ENCODE measurements around the gene SORCS2. TPM values are rescaled to one million over a fixed set of nuclear protein-coding genes. Genes with fewer than 3 reads are reported as not detected.

The SORCS2 gene
- total RNA-seq, 1 experiment from 2014 or later, result 0.06 TPM

DNA sequence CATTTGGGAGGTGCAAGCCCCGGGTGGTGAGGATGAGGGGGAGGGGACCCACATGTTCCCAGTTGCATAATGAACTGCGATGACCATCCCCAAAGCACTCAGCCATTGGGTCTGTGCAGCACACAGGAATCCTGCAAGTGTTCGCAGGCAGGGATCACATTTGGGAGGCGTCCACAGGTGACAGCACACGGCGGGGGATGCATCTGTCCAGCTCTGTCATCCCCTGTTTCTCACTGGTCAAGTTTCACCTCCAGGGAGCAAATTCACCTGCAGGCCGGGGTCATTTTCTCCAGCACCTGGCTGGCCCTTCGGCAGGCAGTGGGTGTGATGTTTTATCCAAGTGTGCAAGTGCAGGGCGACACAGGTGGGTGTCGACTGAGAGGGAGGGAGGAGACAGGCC is 33.3 kb upstream of the SORCS2 start:
- no TSS peak for BruUV-seq (replicated peaks)
- intact Hi-C loops (cut with micrococcal nuclease; ENCODE audit: unreplicated experiment), result no loop called here
- Histone ChIP-seq H3K9me3 (ENCODE audit: low read depth, low read length, poor library complexity, severe bottlenecking) (no peaks in the 10 kb centered on the region), H3K4me1 (ENCODE audit: insufficient read depth, low read length, poor library complexity, severe bottlenecking) (no peaks in the 10 kb centered on the region), H3K4me3 (ENCODE audit: low read depth, low read length, poor library complexity, severe bottlenecking) (no peak overlapping the region), H3K27ac (ENCODE audit: low read depth, low read length, poor library complexity, severe bottlenecking) (no peak overlapping the region), H3K36me3 (ENCODE audit: insufficient read depth, low read length, poor library complexity, severe bottlenecking) (no peaks in the 10 kb centered on the region), H3K27me3 (replicated peaks; ENCODE audit: insufficient read depth, low read depth, low read length, poor library complexity) (no peaks in the 10 kb centered on the region)
- DNase-seq (ENCODE audit: low spot score), result no peak
- TF ChIP-seq, protein P1, sequence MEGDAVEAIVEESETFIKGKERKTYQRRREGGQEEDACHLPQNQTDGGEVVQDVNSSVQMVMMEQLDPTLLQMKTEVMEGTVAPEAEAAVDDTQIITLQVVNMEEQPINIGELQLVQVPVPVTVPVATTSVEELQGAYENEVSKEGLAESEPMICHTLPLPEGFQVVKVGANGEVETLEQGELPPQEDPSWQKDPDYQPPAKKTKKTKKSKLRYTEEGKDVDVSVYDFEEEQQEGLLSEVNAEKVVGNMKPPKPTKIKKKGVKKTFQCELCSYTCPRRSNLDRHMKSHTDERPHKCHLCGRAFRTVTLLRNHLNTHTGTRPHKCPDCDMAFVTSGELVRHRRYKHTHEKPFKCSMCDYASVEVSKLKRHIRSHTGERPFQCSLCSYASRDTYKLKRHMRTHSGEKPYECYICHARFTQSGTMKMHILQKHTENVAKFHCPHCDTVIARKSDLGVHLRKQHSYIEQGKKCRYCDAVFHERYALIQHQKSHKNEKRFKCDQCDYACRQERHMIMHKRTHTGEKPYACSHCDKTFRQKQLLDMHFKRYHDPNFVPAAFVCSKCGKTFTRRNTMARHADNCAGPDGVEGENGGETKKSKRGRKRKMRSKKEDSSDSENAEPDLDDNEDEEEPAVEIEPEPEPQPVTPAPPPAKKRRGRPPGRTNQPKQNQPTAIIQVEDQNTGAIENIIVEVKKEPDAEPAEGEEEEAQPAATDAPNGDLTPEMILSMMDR (conservative IDR thresholded peaks at IDR 0.05; ENCODE audit: low read depth, low read length), result no peak
- no peak for TF ChIP-seq EZH2 (IDR thresholded peaks at IDR 0.05; ENCODE audit: borderline replicate concordance, low read depth, low read length, poor library complexity, severe bottlenecking)
- ChIA-PET POLR2A (ENCODE audit: low non-redundant PET) (no interaction called here), CTCF (no interaction called here)

DNA sequence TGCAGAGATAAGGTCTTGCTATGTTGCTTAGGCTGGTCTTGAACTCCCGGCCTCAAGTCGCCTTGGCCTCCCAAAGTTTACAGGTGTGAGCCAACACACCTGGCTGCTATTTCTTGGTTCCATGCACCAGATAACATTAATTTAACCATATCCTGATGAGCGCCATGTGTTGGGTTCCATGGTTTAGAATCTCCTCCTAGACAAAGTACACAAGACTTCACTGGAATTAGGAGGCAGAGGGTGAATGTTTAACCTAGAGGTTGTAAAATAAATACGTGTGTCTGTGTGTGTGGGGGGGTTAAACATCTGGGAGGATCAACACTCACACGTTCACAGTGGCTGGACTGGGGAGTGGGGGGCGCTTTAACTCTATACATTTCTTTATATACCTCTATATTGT is 32.4 kb upstream of the SORCS2 start:
- no peaks in the 10 kb centered on the region for H3K9me3 ChIP-seq (ENCODE audit: low read depth, low read length, poor library complexity, severe bottlenecking)
- no peaks in the 10 kb centered on the region for H3K36me3 ChIP-seq (ENCODE audit: insufficient read depth, low read length, poor library complexity, severe bottlenecking)
- no peaks in the 10 kb centered on the region for H3K4me1 ChIP-seq (ENCODE audit: insufficient read depth, low read length, poor library complexity, severe bottlenecking)
- POLR2A ChIA-PET (ENCODE audit: low non-redundant PET), result no interaction called here
- CTCF ChIA-PET, result no interaction called here
- no peak overlapping the region for H3K27ac ChIP-seq (ENCODE audit: low read depth, low read length, poor library complexity, severe bottlenecking)
- TF ChIP-seq, protein P1 (conservative IDR thresholded peaks at IDR 0.05; ENCODE audit: low read depth, low read length), result no peak
- no peak for TF ChIP-seq EZH2 (IDR thresholded peaks at IDR 0.05; ENCODE audit: borderline replicate concordance, low read depth, low read length, poor library complexity, severe bottlenecking)
- no peak for DNase-seq (ENCODE audit: low spot score)
- H3K27me3 ChIP-seq (replicated peaks; ENCODE audit: insufficient read depth, low read depth, low read length, poor library complexity), result no peaks in the 10 kb centered on the region
- intact Hi-C loops (cut with micrococcal nuclease; ENCODE audit: unreplicated experiment), result no loop called here
- H3K4me3 ChIP-seq (ENCODE audit: low read depth, low read length, poor library complexity, severe bottlenecking), result no peak overlapping the region
- no TSS peak for BruUV-seq (replicated peaks)

DNA sequence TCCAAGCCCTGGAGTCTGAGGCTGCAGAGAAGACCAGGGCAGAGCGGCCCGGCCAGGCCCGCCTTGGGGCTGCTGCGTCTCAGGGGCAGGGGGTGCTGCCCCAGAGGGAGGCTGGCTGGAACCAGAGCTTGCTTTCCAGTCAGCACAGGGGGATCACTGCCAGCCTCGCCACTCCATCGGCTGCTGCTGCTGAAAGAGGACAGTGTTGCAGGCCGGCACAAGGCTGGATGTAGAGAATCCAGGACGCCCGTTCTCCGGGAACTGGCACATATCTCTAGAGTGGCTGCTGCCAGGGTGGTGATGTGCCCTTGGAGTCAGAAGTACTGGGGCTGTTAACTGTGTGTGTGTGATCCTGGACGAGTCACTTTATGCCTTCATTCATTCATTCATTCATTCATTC is 31.9 kb upstream of the SORCS2 start:
- intact Hi-C loops (cut with micrococcal nuclease; ENCODE audit: unreplicated experiment), result no loop called here
- DNase-seq (ENCODE audit: low spot score), result no peak

More for the DNA sequence above, 31.9 kb upstream of the SORCS2 start:
- Histone ChIP-seq H3K36me3 (ENCODE audit: insufficient read depth, low read length, poor library complexity, severe bottlenecking) (no peaks in the 10 kb centered on the region), H3K4me1 (ENCODE audit: insufficient read depth, low read length, poor library complexity, severe bottlenecking) (no peaks in the 10 kb centered on the region), H3K27me3 (replicated peaks; ENCODE audit: insufficient read depth, low read depth, low read length, poor library complexity) (no peaks in the 10 kb centered on the region), H3K9me3 (ENCODE audit: low read depth, low read length, poor library complexity, severe bottlenecking) (no peaks in the 10 kb centered on the region), H3K27ac (ENCODE audit: low read depth, low read length, poor library complexity, severe bottlenecking) (no peak overlapping the region), H3K4me3 (ENCODE audit: low read depth, low read length, poor library complexity, severe bottlenecking) (no peak overlapping the region)
- TF ChIP-seq, protein P1 (conservative IDR thresholded peaks at IDR 0.05; ENCODE audit: low read depth, low read length), result no peak
- no peak for TF ChIP-seq EZH2 (IDR thresholded peaks at IDR 0.05; ENCODE audit: borderline replicate concordance, low read depth, low read length, poor library complexity, severe bottlenecking)
- POLR2A ChIA-PET (ENCODE audit: low non-redundant PET), result no interaction called here
- no TSS peak for BruUV-seq (replicated peaks)
- CTCF ChIA-PET, result no interaction called here

Measured in A673 (cell line).